ENCODE data around the gene LRRC59.

Gene LRRC59

DNA sequence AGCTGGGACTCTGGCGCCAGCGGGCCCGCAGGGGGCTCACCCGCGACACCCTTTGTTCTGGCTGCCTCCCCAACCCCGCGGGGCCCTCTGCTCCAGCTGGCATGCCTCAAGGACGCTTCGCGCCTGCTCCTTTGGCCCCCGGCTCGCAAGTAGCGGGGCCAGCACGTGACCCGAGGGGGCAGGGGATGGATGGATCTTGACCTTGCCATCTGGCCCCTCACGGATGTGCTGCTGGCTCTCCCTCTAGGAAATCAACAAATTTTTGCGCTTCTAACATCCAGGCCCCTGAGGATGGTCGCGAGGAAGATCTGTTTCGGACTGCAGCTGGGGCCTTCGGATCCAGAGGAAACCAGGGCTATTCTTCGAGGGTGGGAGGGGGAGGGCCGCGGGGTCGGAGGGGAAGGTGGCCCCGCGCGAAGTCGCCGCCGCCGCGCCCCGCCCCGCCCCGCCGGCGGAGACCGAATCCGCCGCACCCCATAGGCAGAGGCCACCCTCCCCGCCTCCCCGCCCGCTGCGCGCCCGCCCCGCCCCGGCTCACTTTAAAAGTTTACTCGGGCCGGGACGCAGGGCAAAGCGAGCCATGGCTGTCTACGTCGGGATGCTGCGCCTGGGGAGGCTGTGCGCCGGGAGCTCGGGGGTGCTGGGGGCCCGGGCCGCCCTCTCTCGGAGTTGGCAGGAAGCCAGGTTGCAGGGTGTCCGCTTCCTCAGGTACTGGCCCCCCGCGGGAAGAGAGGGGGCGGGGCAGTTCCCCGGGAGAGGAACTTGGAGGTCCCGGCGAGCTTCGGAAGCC, 28.6 kb upstream of the LRRC59 start, which contains the start of gene ACSF2:
Gene ACSF2, plus strand, starts transcription at position 537 of the 790 bp plus-strand sequence. Its CDS starts 44 bp downstream, at position 581.
- H3K23ac ChIP-seq (ENCODE audit: low read length): peak within 1 kb of the TSS; percentile 89
- H3K27me3 ChIP-seq (ENCODE audit: insufficient read depth, low read length, poor library complexity): no peaks in the 10 kb centered on the region
- H2BK15ac ChIP-seq (replicated peaks; ENCODE audit: low read depth): no peak within 1 kb of the TSS
- peak within 1 kb of the TSS; percentile 56 for H3K4ac ChIP-seq (ENCODE audit: low read depth, low read length)
- peak within 1 kb of the TSS; percentile 10 for H2BK120ac ChIP-seq (ENCODE audit: low read depth, low read length)
- H3K4me2 ChIP-seq (ENCODE audit: low read length): peak within 1 kb of the TSS; percentile 98
- peak within 1 kb of the TSS; percentile 66 for H3K4me3 ChIP-seq (ENCODE audit: low read length)
- no peaks in the 10 kb centered on the region for H3K79me1 ChIP-seq (ENCODE audit: low read length)
- no peaks in the 10 kb centered on the region for H3K36me3 ChIP-seq (ENCODE audit: control insufficient read depth, insufficient read depth, low read length)
- H3K56ac ChIP-seq (ENCODE audit: low read length): peak within 1 kb of the TSS; percentile 95
- peak within 1 kb of the TSS; percentile 97 for H3K18ac ChIP-seq (ENCODE audit: low read length)
- peak within 1 kb of the TSS; percentile 55 for H3K27ac ChIP-seq (ENCODE audit: low read depth, low read length)
- H3K79me2 ChIP-seq (ENCODE audit: control insufficient read depth, insufficient read depth, low read length): no peaks in the 10 kb centered on the region
- WGBS (ENCODE audit: extremely low coverage, insufficient coverage, low lambda C conversion rate): no CpG with 5 or more reads among the region's 70 CpGs
- H4K8ac ChIP-seq (ENCODE audit: low read depth, low read length): no peak within 1 kb of the TSS
- H2BK5ac ChIP-seq (ENCODE audit: low read length): peak within 1 kb of the TSS; percentile 72
- peak within 1 kb of the TSS; percentile 82 for H3K9ac ChIP-seq (ENCODE audit: low read length)
- H2AK5ac ChIP-seq (ENCODE audit: low read length): peak within 1 kb of the TSS; percentile 72
- no peak within 1 kb of the TSS for H4K5ac ChIP-seq (ENCODE audit: low read length)
- peak; percentile 52 for DNase-seq
- peaks cover 12% of the 10 kb centered on the region for H3K4me1 ChIP-seq (ENCODE audit: control insufficient read depth, low read depth, low read length)

DNA sequence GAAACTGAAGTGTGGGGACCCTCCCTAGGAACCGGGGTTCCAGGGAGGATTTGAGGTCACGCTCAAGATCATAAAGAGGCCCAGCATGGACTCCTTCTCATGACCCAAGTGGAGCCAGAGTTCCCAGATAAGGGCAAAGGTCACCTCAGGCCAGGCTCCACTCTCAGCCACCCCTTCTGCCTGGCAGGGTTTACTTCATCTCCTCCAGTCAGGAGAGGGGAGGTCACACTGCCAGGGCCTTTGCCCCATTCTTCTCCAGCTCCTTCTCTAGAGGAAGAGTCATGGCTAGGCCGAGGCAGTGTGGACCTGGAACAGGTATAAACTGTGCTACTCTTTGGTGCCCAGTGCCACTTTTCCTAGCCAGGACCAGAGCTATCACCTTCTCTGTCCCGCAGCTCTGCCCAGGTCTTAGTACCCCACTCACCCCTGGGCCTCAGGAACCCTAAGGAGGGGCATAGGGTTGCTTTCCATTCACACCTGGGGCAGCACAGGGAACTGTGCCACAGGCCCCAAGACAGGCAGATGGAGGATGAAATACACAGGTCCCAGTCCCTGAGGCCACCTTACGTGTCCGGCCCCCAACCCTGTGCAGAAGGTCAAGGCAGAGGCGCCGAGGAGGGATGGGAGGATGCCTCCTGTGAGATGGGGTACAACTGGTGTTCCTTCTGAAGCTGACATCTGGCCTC, 27.8 kb upstream of the LRRC59 start:
- Histone ChIP-seq H3K23ac (ENCODE audit: low read length) (peak overlapping the region; percentile 56), H2BK15ac (replicated peaks; ENCODE audit: low read depth) (no peak overlapping the region), H3K56ac (ENCODE audit: low read length) (peak overlapping the region; percentile 87), H3K4ac (ENCODE audit: low read depth, low read length) (no peak overlapping the region), H3K27ac (ENCODE audit: low read depth, low read length) (no peak overlapping the region), H3K18ac (ENCODE audit: low read length) (no peak overlapping the region), H4K8ac (ENCODE audit: low read depth, low read length) (no peak overlapping the region), H3K79me2 (ENCODE audit: control insufficient read depth, insufficient read depth, low read length) (no peaks in the 10 kb centered on the region), H3K4me1 (ENCODE audit: control insufficient read depth, low read depth, low read length) (peaks cover 12% of the 10 kb centered on the region), H3K36me3 (ENCODE audit: control insufficient read depth, insufficient read depth, low read length) (no peaks in the 10 kb centered on the region), H2BK120ac (ENCODE audit: low read depth, low read length) (no peak overlapping the region), H3K4me3 (ENCODE audit: low read length) (no peak overlapping the region), H2BK5ac (ENCODE audit: low read length) (peak overlapping the region; percentile 63), H3K4me2 (ENCODE audit: low read length) (peak overlapping the region; percentile 60), H4K5ac (ENCODE audit: low read length) (no peak overlapping the region), H3K27me3 (ENCODE audit: insufficient read depth, low read length, poor library complexity) (no peaks in the 10 kb centered on the region), H3K79me1 (ENCODE audit: low read length) (no peaks in the 10 kb centered on the region), H3K9ac (ENCODE audit: low read length) (peak overlapping the region; percentile 79), H2AK5ac (ENCODE audit: low read length) (peak overlapping the region; percentile 71)
- WGBS (ENCODE audit: extremely low coverage, insufficient coverage, low lambda C conversion rate): no CpG with 5 or more reads among the region's 8 CpGs
- DNase-seq: no peak

DNA sequence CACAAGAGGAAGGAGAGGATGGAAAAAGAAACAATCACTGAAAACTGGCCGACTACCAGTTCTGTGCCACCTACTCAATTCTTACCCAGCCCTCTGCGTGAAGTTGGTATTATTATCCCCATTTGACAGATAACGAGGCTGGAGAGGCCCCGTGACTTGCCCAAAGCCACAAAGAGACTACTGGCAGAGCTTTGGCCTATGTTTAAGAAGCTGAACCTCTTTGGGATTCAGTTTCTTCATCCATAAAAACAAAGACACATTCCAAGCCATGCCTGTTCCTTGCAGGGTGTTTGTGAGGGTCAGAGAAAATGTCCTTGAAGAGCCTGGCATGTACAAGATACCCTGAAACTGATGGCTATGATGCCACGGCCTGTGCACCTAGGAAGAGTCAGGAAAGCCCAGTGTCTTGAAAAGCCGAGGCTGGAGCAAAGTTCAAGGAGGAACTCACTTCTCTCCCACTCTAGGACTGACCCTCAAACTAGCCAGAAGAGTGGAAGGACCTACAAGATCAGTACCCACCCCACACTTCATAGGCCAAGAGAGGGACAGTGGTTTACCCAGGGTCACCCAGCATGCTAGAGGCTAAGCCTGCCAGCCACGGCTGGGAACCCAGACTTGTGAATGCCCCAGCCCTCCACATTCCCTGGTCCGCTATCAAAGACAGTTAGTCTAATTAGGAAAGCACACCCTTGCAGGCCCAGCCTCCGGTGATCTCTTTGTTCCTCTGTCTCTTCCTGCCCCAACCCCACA, 27.1 kb upstream of the LRRC59 start:
- H3K18ac ChIP-seq (ENCODE audit: low read length): no peak overlapping the region
- DNase-seq: no peak

DNA sequence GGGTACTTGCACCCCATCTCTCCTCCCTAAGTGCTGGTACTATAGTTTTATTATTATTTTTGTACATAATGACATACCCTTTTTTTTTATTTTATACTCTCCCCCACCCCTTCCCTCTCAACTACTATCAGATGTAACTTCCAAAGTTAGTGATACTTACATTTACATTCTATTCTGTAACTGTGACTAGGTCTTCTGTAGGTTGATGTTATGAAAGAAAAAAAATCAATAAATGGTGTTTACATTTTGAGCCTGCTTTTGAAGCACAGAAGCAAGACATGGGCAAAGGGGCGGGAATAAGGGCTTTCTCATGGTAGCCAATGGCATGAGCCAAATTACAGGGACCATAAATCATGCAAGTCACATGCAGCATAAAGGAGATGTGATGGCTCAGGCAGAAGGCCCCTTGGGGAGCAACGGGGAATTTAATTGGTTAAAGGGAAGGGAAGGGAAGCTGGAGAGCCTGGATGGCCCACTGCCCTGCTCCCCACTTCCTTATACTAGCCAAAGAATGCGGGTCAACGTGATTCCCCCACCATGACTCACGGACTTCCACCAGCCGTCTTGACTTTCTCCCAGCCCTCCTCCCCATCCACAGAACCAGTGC, 26.3 kb upstream of the LRRC59 start:
- no peak overlapping the region for H3K9ac ChIP-seq (ENCODE audit: low read length)
- no peaks in the 10 kb centered on the region for H3K79me2 ChIP-seq (ENCODE audit: control insufficient read depth, insufficient read depth, low read length)
- H2BK15ac ChIP-seq (replicated peaks; ENCODE audit: low read depth): no peak overlapping the region
- no peak overlapping the region for H3K4me2 ChIP-seq (ENCODE audit: low read length)
- no peak overlapping the region for H3K4ac ChIP-seq (ENCODE audit: low read depth, low read length)
- H2BK120ac ChIP-seq (ENCODE audit: low read depth, low read length): no peak overlapping the region
- no peak overlapping the region for H3K27ac ChIP-seq (ENCODE audit: low read depth, low read length)
- no peak overlapping the region for H3K23ac ChIP-seq (ENCODE audit: low read length)
- no peaks in the 10 kb centered on the region for H3K27me3 ChIP-seq (ENCODE audit: insufficient read depth, low read length, poor library complexity)
- no peak overlapping the region for H2BK5ac ChIP-seq (ENCODE audit: low read length)
- no peaks in the 10 kb centered on the region for H3K36me3 ChIP-seq (ENCODE audit: control insufficient read depth, insufficient read depth, low read length)
- H4K5ac ChIP-seq (ENCODE audit: low read length): no peak overlapping the region
- no peak overlapping the region for H4K8ac ChIP-seq (ENCODE audit: low read depth, low read length)
- WGBS (ENCODE audit: extremely low coverage, insufficient coverage, low lambda C conversion rate): no CpG with 5 or more reads among the region's 6 CpGs
- no peak overlapping the region for H3K4me3 ChIP-seq (ENCODE audit: low read length)
- H2AK5ac ChIP-seq (ENCODE audit: low read length): no peak overlapping the region
- no peak overlapping the region for H3K18ac ChIP-seq (ENCODE audit: low read length)
- DNase-seq: peak; percentile 58
- H3K79me1 ChIP-seq (ENCODE audit: low read length): no peaks in the 10 kb centered on the region
- H3K4me1 ChIP-seq (ENCODE audit: control insufficient read depth, low read depth, low read length): peaks cover 12% of the 10 kb centered on the region
- H3K56ac ChIP-seq (ENCODE audit: low read length): no peak overlapping the region

More for the DNA sequence above, 27.1 kb upstream of the LRRC59 start:
- Histone ChIP-seq H3K4me2 (ENCODE audit: low read length) (no peak overlapping the region), H3K56ac (ENCODE audit: low read length) (peak overlapping the region; percentile 37), H2AK5ac (ENCODE audit: low read length) (no peak overlapping the region), H3K79me1 (ENCODE audit: low read length) (no peaks in the 10 kb centered on the region), H3K9ac (ENCODE audit: low read length) (no peak overlapping the region), H2BK5ac (ENCODE audit: low read length) (no peak overlapping the region), H3K27me3 (ENCODE audit: insufficient read depth, low read length, poor library complexity) (no peaks in the 10 kb centered on the region), H3K4me1 (ENCODE audit: control insufficient read depth, low read depth, low read length) (peaks cover 12% of the 10 kb centered on the region), H3K27ac (ENCODE audit: low read depth, low read length) (no peak overlapping the region), H3K23ac (ENCODE audit: low read length) (no peak overlapping the region), H3K79me2 (ENCODE audit: control insufficient read depth, insufficient read depth, low read length) (no peaks in the 10 kb centered on the region), H4K5ac (ENCODE audit: low read length) (no peak overlapping the region), H3K4ac (ENCODE audit: low read depth, low read length) (no peak overlapping the region), H2BK15ac (replicated peaks; ENCODE audit: low read depth) (no peak overlapping the region), H4K8ac (ENCODE audit: low read depth, low read length) (no peak overlapping the region), H3K36me3 (ENCODE audit: control insufficient read depth, insufficient read depth, low read length) (no peaks in the 10 kb centered on the region), H3K4me3 (ENCODE audit: low read length) (no peak overlapping the region), H2BK120ac (ENCODE audit: low read depth, low read length) (no peak overlapping the region)
- no CpG with 5 or more reads among the region's 9 CpGs for WGBS (ENCODE audit: extremely low coverage, insufficient coverage, low lambda C conversion rate)

DNA sequence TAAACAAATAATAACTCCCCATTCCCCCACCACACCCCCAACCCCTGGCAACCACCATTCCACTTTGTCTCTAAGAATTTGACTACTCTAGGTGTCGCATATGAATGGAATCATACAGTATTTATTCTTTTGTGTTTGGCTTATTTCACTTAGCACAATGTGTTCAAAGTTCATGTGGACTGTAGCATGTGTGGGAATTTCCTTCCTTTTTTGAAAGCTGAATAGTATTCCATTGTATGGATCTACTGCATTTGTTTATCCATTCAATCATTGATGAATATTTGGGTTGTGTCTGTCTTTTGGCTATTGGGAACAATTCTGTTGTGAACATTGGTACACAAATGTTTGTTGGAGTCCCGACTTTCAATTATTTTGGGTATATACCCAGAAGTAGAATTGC, 25.4 kb upstream of the LRRC59 start:
- no peak for DNase-seq
- no CpG with 5 or more reads among the region's 2 CpGs for WGBS (ENCODE audit: extremely low coverage, insufficient coverage, low lambda C conversion rate)
- Histone ChIP-seq H3K4ac (ENCODE audit: low read depth, low read length) (no peak overlapping the region), H3K4me2 (ENCODE audit: low read length) (no peak overlapping the region), H4K5ac (ENCODE audit: low read length) (no peak overlapping the region), H3K56ac (ENCODE audit: low read length) (no peak overlapping the region), H3K18ac (ENCODE audit: low read length) (no peak overlapping the region), H3K4me3 (ENCODE audit: low read length) (no peak overlapping the region), H2BK15ac (replicated peaks; ENCODE audit: low read depth) (no peak overlapping the region), H2BK120ac (ENCODE audit: low read depth, low read length) (no peak overlapping the region), H3K27me3 (ENCODE audit: insufficient read depth, low read length, poor library complexity) (no peaks in the 10 kb centered on the region), H2AK5ac (ENCODE audit: low read length) (no peak overlapping the region), H3K9ac (ENCODE audit: low read length) (no peak overlapping the region), H4K8ac (ENCODE audit: low read depth, low read length) (no peak overlapping the region), H3K79me1 (ENCODE audit: low read length) (no peaks in the 10 kb centered on the region), H3K79me2 (ENCODE audit: control insufficient read depth, insufficient read depth, low read length) (no peaks in the 10 kb centered on the region), H3K4me1 (ENCODE audit: control insufficient read depth, low read depth, low read length) (peaks cover 12% of the 10 kb centered on the region), H3K23ac (ENCODE audit: low read length) (no peak overlapping the region), H2BK5ac (ENCODE audit: low read length) (no peak overlapping the region), H3K27ac (ENCODE audit: low read depth, low read length) (no peak overlapping the region), H3K36me3 (ENCODE audit: control insufficient read depth, insufficient read depth, low read length) (no peaks in the 10 kb centered on the region)

All from mesendoderm (in vitro differentiated cells).